Keratinocyte (primary cell): ENCODE measurements around the gene DENND2C. TPM values are rescaled to one million over a fixed set of nuclear protein-coding genes. Genes with fewer than 3 reads are reported as not detected.

Experiments
- DNase-seq: peaks from one replicate; pipeline ENCODE4 v3.0.0-alpha.2; 2011; ENCODE audit warnings: low read depth, missing footprints, low spot score
- FAIRE-seq: peaks from 2 replicates; lab custom pipeline; 2011; peaks lifted over from hg19 to GRCh38; lab: Jason Lieb, UNC
- H2AFZ ChIP-seq: 2 replicates; pipeline ENCODE4 v1.6.0; 2012; ENCODE audit warnings: low read length, control low read depth, inconsistent platforms; ENCODE audit not compliant: control insufficient read depth
- H3K27ac ChIP-seq: 2 replicates; pipeline ENCODE4 v1.5.1; 2011; ENCODE audit warnings: low read length; ENCODE audit not compliant: control insufficient read depth, insufficient read depth
- H3K27me3 ChIP-seq: 3 replicates; pipeline ENCODE4 v1.6.0; 2011; ENCODE audit warnings: low read length; ENCODE audit not compliant: control insufficient read depth, insufficient read depth; ENCODE audit errors: extremely low read depth
- H3K36me3 ChIP-seq, 2 experiments: 2 replicates in 1 of 2; 3 replicates in 1 of 2; pipeline ENCODE4 v1.5.1; 2011; ENCODE audit warnings: low read length in 2 of 2, mild to moderate bottlenecking in 1 of 2; ENCODE audit not compliant: control insufficient read depth in 2 of 2, insufficient read depth in 2 of 2; ENCODE audit errors: extremely low read depth in 1 of 2
- H3K4me1 ChIP-seq: 3 replicates; pipeline ENCODE4 v1.5.1; 2011; ENCODE audit warnings: low read length; ENCODE audit not compliant: control insufficient read depth, insufficient read depth; ENCODE audit errors: extremely low read depth
- H3K4me2 ChIP-seq: 3 replicates; pipeline ENCODE4 v1.6.0; 2011; ENCODE audit warnings: low read depth, low read length; ENCODE audit not compliant: control insufficient read depth, insufficient read depth; ENCODE audit errors: extremely low read depth
- H3K4me3 ChIP-seq, 3 experiments: fragments of 200-600 bp in 1 of 3; sonication (generic) in 1 of 3; 2 replicates in 2 of 3; 3 replicates in 1 of 3; pipeline ENCODE4 v1.5.1; 2011 to 2016; ENCODE audit warnings: low read length in 3 of 3, mild to moderate bottlenecking in 3 of 3, control low read depth in 2 of 3, inconsistent platforms in 1 of 3, low read depth in 1 of 3, mixed read lengths in 1 of 3, mixed run types in 1 of 3, moderate library complexity in 1 of 3; ENCODE audit not compliant: control insufficient read depth in 2 of 3, insufficient read depth in 2 of 3; ENCODE audit errors: extremely low read depth in 1 of 3
- H3K79me2 ChIP-seq: 2 replicates; pipeline ENCODE4 v1.6.0; 2012; ENCODE audit warnings: low read length; ENCODE audit not compliant: control insufficient read depth, insufficient read depth
- H3K9ac ChIP-seq: 3 replicates; pipeline ENCODE4 v1.6.0; 2011; ENCODE audit warnings: low read length; ENCODE audit not compliant: control insufficient read depth, insufficient read depth; ENCODE audit errors: extremely low read depth
- H3K9me1 ChIP-seq: 3 replicates; pipeline ENCODE4 v1.6.0; 2011; ENCODE audit warnings: low read length; ENCODE audit not compliant: control insufficient read depth, insufficient read depth; ENCODE audit errors: extremely low read depth
- H3K9me3 ChIP-seq: 2 replicates; pipeline ENCODE4 v1.5.1; 2012; ENCODE audit warnings: low read depth, low read length; ENCODE audit not compliant: control insufficient read depth
- H4K20me1 ChIP-seq: 3 replicates; pipeline ENCODE4 v1.6.0; 2011; ENCODE audit warnings: low read length; ENCODE audit not compliant: control insufficient read depth, insufficient read depth; ENCODE audit errors: extremely low read depth
- CTCF ChIP-seq, 3 experiments: IDR thresholded peaks in 1 of 3; conservative IDR thresholded peaks in 1 of 3; optimal IDR thresholded peaks in 1 of 3; 2 replicates in 2 of 3; 3 replicates in 1 of 3; pipeline versions ENCODE3 to v1.5.1; 2011; ENCODE audit warnings: low read length in 3 of 3, mild to moderate bottlenecking in 3 of 3, moderate library complexity in 2 of 3, control low read depth in 1 of 3, inconsistent platforms in 1 of 3; ENCODE audit not compliant: insufficient read depth in 2 of 3; ENCODE audit errors: extremely low read depth in 1 of 3
- EZH2 ChIP-seq: IDR thresholded peaks from one replicate; pipeline ENCODE4 v1.6.1; 2012; ENCODE audit warnings: inconsistent platforms, mild to moderate bottlenecking, low read length, moderate library complexity
- dilution Hi-C: fragments of 300-500 bp; cut with MboI; formaldehyde crosslinking; loops from one replicate; pipeline ENCODE4 v1.7.0; 2020; ENCODE audit warnings: low sequenced_read_pairs; ENCODE audit not compliant: extremely low pct_ligation_motif_present
- polyA plus RNA-seq, 5 experiments: library from polyadenylated mRNA; depleted of rRNA in 3 of 5; stranded (reverse) in 3 of 5; stranded (forward) in 1 of 5; unstranded in 1 of 5; fragments of >200 nt; gene quantifications; 1 replicate in 1 of 5; 2 replicates in 3 of 5; 3 replicates in 1 of 5; pipeline versions ENCODE4 v1.2.1 to v1.2.3, GENCODE V29; 2011 to 2012; ENCODE audit warnings: missing spikeins in 2 of 5, low read depth in 1 of 5, low replicate concordance in 1 of 5

DENND2C gene
- polyA plus RNA-seq, 1 donor (not counting 4 experiments of a cell fraction or from before 2014, with no cell fraction given) = 9.5 TPM

GRCh38 chr1:114540821-114541220, 129.0 kb downstream of the DENND2C start:
- no peak overlapping the region for H3K4me2 ChIP-seq
- H3K4me1 ChIP-seq = no peaks in the 10 kb centered on the region
- H3K36me3 ChIP-seq = no peaks in the 10 kb centered on the region
- no peaks in the 10 kb centered on the region for H3K9me3 ChIP-seq
- H3K9ac ChIP-seq = no peak overlapping the region
- dilution Hi-C loops = no loop called here
- no peak for DNase-seq
- no peaks in the 10 kb centered on the region for H3K9me1 ChIP-seq
- no peak for TF ChIP-seq EZH2
- no peak for TF ChIP-seq CTCF (optimal IDR thresholded peaks at IDR 0.05 in 1 of 3, IDR thresholded peaks at IDR 0.05 in 1 of 3, conservative IDR thresholded peaks at IDR 0.05 in 1 of 3; ENCODE audit: extremely low read depth in 1 of 3, insufficient read depth in 2 of 3, low read length in 3 of 3)
- H3K27ac ChIP-seq = no peak overlapping the region
- H4K20me1 ChIP-seq = no peaks in the 10 kb centered on the region
- H3K79me2 ChIP-seq = no peaks in the 10 kb centered on the region
- no peak overlapping the region for H3K4me3 ChIP-seq
- H2AFZ ChIP-seq = no peak overlapping the region
- no peak for FAIRE-seq
- H3K27me3 ChIP-seq = no peaks in the 10 kb centered on the region

DNA sequence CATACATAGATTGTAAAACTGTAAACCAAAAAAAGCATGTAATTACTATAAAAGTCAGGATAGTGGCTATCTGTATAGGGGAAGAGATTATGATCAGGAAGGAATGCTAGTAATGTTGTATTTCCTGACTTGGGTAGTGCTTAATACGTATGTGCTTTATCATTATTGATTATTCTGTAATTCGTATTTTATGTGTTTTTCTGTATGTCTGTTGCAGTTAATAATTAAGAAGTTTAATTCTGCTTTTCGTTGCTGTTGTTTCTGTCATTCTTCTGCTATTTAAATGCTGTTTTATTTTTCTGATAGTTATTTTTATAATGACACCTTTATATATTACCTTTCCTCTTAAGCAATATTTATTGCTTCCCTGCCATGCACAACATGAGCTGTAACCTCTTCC, 129.6 kb downstream of the DENND2C start:
- Histone ChIP-seq H3K4me3 (no peak overlapping the region), H3K36me3 (no peaks in the 10 kb centered on the region), H4K20me1 (no peaks in the 10 kb centered on the region), H2AFZ (no peak overlapping the region), H3K27me3 (no peaks in the 10 kb centered on the region), H3K4me1 (no peaks in the 10 kb centered on the region), H3K27ac (no peak overlapping the region), H3K4me2 (no peak overlapping the region), H3K79me2 (no peaks in the 10 kb centered on the region), H3K9ac (no peak overlapping the region), H3K9me3 (no peaks in the 10 kb centered on the region), H3K9me1 (no peaks in the 10 kb centered on the region)
- dilution Hi-C loops = no loop called here
- no peak for FAIRE-seq
- TF ChIP-seq CTCF (optimal IDR thresholded peaks at IDR 0.05 in 1 of 3, IDR thresholded peaks at IDR 0.05 in 1 of 3, conservative IDR thresholded peaks at IDR 0.05 in 1 of 3; ENCODE audit: extremely low read depth in 1 of 3, insufficient read depth in 2 of 3, low read length in 3 of 3) (no peak), EZH2 (no peak)
- no peak for DNase-seq
